ENCODE data around the gene CRIM1.

Gene CRIM1

DNA sequence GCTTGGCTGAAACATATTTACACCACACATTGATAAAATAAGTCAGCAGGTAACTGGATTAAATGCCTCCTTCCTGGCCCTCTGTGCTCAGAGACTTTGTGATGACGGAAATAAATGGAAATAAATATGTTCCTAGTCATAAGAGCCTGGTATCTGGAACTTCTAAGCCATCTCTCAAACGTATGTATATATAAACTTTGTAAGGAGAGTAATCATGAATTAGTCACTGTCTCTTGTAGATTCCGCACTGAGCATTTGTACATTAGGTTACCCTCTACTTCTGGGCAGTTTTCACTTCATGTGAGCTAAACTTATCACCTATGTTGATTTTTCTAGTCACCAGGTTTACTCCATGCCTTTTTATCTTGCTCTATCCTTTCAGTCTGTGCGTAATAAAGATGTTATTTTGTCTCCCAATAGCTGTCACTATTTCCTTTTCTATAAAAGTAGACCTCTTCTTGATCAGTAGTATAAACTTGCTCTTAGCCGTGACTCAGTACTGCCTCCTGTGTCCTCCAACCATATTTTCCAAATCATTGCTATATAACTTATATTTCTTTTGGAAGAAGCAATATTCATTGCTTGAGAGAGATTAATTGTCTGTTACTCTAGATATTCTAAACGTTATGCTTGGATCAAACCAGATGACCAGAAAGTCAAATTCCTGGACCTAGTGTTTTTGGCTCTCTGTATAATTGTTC is 189.2 kb downstream of the CRIM1 start:
- H3K18ac ChIP-seq (ENCODE audit: low read length) = no peak overlapping the region
- no peak overlapping the region for H2BK15ac ChIP-seq (ENCODE audit: low read length)
- no peak overlapping the region for H3K23ac ChIP-seq (ENCODE audit: low read depth, low read length, poor library complexity)
- H3K27ac ChIP-seq (replicated peaks; ENCODE audit: low read length) = no peak overlapping the region
- no peak overlapping the region for H3K4ac ChIP-seq (ENCODE audit: low read length)
- H3K36me3 ChIP-seq (replicated peaks in 1 of 2; ENCODE audit: control insufficient read depth in 2 of 2, insufficient read depth in 2 of 2, low read length in 2 of 2) = peaks cover 9 to 79% of the 10 kb centered on the region in 2 donors
- no peak overlapping the region for H2AK5ac ChIP-seq (ENCODE audit: low read depth, low read length)
- H3K9me3 ChIP-seq (replicated peaks in 1 of 2; ENCODE audit: control insufficient read depth in 2 of 2, insufficient read depth in 1 of 2, low read depth in 1 of 2, low read length in 2 of 2) = peaks cover 0 to 1% of the 10 kb centered on the region in 2 donors
- no peak overlapping the region for H3K9ac ChIP-seq (ENCODE audit: low read depth, low read length, poor library complexity)
- H2BK5ac ChIP-seq (ENCODE audit: low read length) = no peak overlapping the region
- no CpG with 5 or more reads among the region's 6 CpGs for WGBS, 2 donors (ENCODE audit: extremely low coverage in 2 of 2, insufficient read length in 2 of 2, insufficient replicate concordance in 1 of 2)
- no peaks in the 10 kb centered on the region for H3K4me1 ChIP-seq (ENCODE audit: control insufficient read depth in 2 of 2, insufficient read depth in 1 of 2, low read depth in 1 of 2, low read length in 2 of 2)
- H3K79me1 ChIP-seq (ENCODE audit: low read depth, low read length) = no peaks in the 10 kb centered on the region
- H2BK12ac ChIP-seq (ENCODE audit: low read length) = no peak overlapping the region
- H4K91ac ChIP-seq (ENCODE audit: low read depth, low read length, poor library complexity) = no peak overlapping the region
- H3K14ac ChIP-seq (ENCODE audit: low read length) = no peak overlapping the region
- H3K4me2 ChIP-seq (ENCODE audit: insufficient read depth, low read length, poor library complexity, severe bottlenecking) = no peak overlapping the region
- no peak overlapping the region for H2AFZ ChIP-seq (ENCODE audit: low read length)
- no peaks in the 10 kb centered on the region for H3K27me3 ChIP-seq (ENCODE audit: control insufficient read depth in 3 of 3, insufficient read depth in 3 of 3, low read depth in 1 of 3, low read length in 3 of 3)
- H2BK120ac ChIP-seq (ENCODE audit: low read depth, low read length) = no peak overlapping the region
- H3K4me3 ChIP-seq (ENCODE audit: low read length in 2 of 2) = no peak overlapping the region
- DNase-seq (ENCODE audit: low spot score) = no peak
- no peak overlapping the region for H4K8ac ChIP-seq (ENCODE audit: low read depth, low read length)

DNA sequence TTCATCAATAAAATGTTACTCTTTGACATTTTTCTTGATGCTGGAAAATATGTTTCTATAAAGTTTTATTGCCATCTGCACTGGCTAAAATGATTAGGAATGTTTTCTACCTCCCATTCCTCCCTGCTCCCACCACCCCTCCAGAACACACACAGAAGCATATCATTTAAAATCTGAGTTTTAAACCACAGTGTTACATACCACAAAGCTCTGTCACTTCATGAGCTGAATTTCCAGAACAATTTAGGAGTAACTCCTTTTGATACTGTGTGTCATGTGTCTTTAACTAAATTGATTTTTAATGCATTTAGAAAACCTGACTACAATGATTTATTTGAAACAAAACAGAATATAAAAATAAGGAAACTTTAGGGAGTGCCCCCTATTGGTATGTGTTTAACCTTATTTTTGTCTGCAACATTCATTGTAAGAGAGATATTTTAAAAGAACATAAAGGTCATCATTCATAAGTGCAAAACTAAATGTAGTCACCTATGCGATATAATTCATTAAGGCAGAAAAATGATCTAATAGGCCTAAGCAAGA is 190.4 kb downstream of the CRIM1 start:
- H4K91ac ChIP-seq (ENCODE audit: low read depth, low read length, poor library complexity) = no peak overlapping the region
- no peak overlapping the region for H2AFZ ChIP-seq (ENCODE audit: low read length)
- no CpG with 5 or more reads among the region's 1 CpG for WGBS, 2 donors (ENCODE audit: extremely low coverage in 2 of 2, insufficient read length in 2 of 2, insufficient replicate concordance in 1 of 2)
- no peak overlapping the region for H3K4ac ChIP-seq (ENCODE audit: low read length)
- peaks cover 0 to 1% of the 10 kb centered on the region in 2 donors for H3K9me3 ChIP-seq (replicated peaks in 1 of 2; ENCODE audit: control insufficient read depth in 2 of 2, insufficient read depth in 1 of 2, low read depth in 1 of 2, low read length in 2 of 2)
- no peak overlapping the region for H3K27ac ChIP-seq (replicated peaks; ENCODE audit: low read length)
- no peak overlapping the region for H2AK5ac ChIP-seq (ENCODE audit: low read depth, low read length)
- no peak overlapping the region for H2BK120ac ChIP-seq (ENCODE audit: low read depth, low read length)
- no peak overlapping the region for H3K4me3 ChIP-seq (ENCODE audit: low read length in 2 of 2)
- H2BK15ac ChIP-seq (ENCODE audit: low read length) = no peak overlapping the region
- no peak overlapping the region for H3K14ac ChIP-seq (ENCODE audit: low read length)
- H3K36me3 ChIP-seq (replicated peaks in 1 of 2; ENCODE audit: control insufficient read depth in 2 of 2, insufficient read depth in 2 of 2, low read length in 2 of 2) = peaks cover 9 to 90% of the 10 kb centered on the region in 2 donors
- no peak overlapping the region for H2BK12ac ChIP-seq (ENCODE audit: low read length)
- no peak overlapping the region for H3K9ac ChIP-seq (ENCODE audit: low read depth, low read length, poor library complexity)
- H3K79me1 ChIP-seq (ENCODE audit: low read depth, low read length) = no peaks in the 10 kb centered on the region
- H3K4me1 ChIP-seq (ENCODE audit: control insufficient read depth in 2 of 2, insufficient read depth in 1 of 2, low read depth in 1 of 2, low read length in 2 of 2) = no peaks in the 10 kb centered on the region
- no peak overlapping the region for H4K8ac ChIP-seq (ENCODE audit: low read depth, low read length)
- H3K27me3 ChIP-seq (ENCODE audit: control insufficient read depth in 3 of 3, insufficient read depth in 3 of 3, low read depth in 1 of 3, low read length in 3 of 3) = no peaks in the 10 kb centered on the region
- no peak overlapping the region for H3K18ac ChIP-seq (ENCODE audit: low read length)
- H3K4me2 ChIP-seq (ENCODE audit: insufficient read depth, low read length, poor library complexity, severe bottlenecking) = no peak overlapping the region
- H3K23ac ChIP-seq (ENCODE audit: low read depth, low read length, poor library complexity) = no peak overlapping the region
- H2BK5ac ChIP-seq (ENCODE audit: low read length) = no peak overlapping the region
- no peak for DNase-seq (ENCODE audit: low spot score)

GRCh38 chr2:36547906-36548305 is 192.3 kb downstream of the CRIM1 start:
- H3K36me3 ChIP-seq (replicated peaks in 1 of 2; ENCODE audit: control insufficient read depth in 2 of 2, insufficient read depth in 2 of 2, low read length in 2 of 2) = peaks cover 12 to 94% of the 10 kb centered on the region in 2 donors
- no peak overlapping the region for H4K91ac ChIP-seq (ENCODE audit: low read depth, low read length, poor library complexity)
- H3K4me2 ChIP-seq (ENCODE audit: insufficient read depth, low read length, poor library complexity, severe bottlenecking) = no peak overlapping the region
- no peaks in the 10 kb centered on the region for H3K4me1 ChIP-seq (ENCODE audit: control insufficient read depth in 2 of 2, insufficient read depth in 1 of 2, low read depth in 1 of 2, low read length in 2 of 2)
- no peak overlapping the region for H4K8ac ChIP-seq (ENCODE audit: low read depth, low read length)
- no peak overlapping the region for H3K14ac ChIP-seq (ENCODE audit: low read length)
- no peak overlapping the region for H2AFZ ChIP-seq (ENCODE audit: low read length)
- H3K4me3 ChIP-seq (ENCODE audit: low read length in 2 of 2) = no peak overlapping the region
- no peaks in the 10 kb centered on the region for H3K27me3 ChIP-seq (ENCODE audit: control insufficient read depth in 3 of 3, insufficient read depth in 3 of 3, low read depth in 1 of 3, low read length in 3 of 3)
- no peak for DNase-seq (ENCODE audit: low spot score)
- no peak overlapping the region for H2BK12ac ChIP-seq (ENCODE audit: low read length)
- no peak overlapping the region for H3K4ac ChIP-seq (ENCODE audit: low read length)
- no peak overlapping the region for H3K18ac ChIP-seq (ENCODE audit: low read length)
- H3K27ac ChIP-seq (replicated peaks; ENCODE audit: low read length) = no peak overlapping the region
- no peak overlapping the region for H3K9ac ChIP-seq (ENCODE audit: low read depth, low read length, poor library complexity)
- peaks cover 0 to 1% of the 10 kb centered on the region in 2 donors for H3K9me3 ChIP-seq (replicated peaks in 1 of 2; ENCODE audit: control insufficient read depth in 2 of 2, insufficient read depth in 1 of 2, low read depth in 1 of 2, low read length in 2 of 2)
- H2BK5ac ChIP-seq (ENCODE audit: low read length) = no peak overlapping the region
- H2BK15ac ChIP-seq (ENCODE audit: low read length) = no peak overlapping the region
- no peak overlapping the region for H2AK5ac ChIP-seq (ENCODE audit: low read depth, low read length)
- H3K23ac ChIP-seq (ENCODE audit: low read depth, low read length, poor library complexity) = no peak overlapping the region
- WGBS, 2 donors (ENCODE audit: extremely low coverage in 2 of 2, insufficient read length in 2 of 2, insufficient replicate concordance in 1 of 2) = no CpG with 5 or more reads among the region's 3 CpGs
- no peaks in the 10 kb centered on the region for H3K79me1 ChIP-seq (ENCODE audit: low read depth, low read length)
- no peak overlapping the region for H2BK120ac ChIP-seq (ENCODE audit: low read depth, low read length)

- H3K18ac ChIP-seq (ENCODE audit: low read length) = no peak overlapping the region
- no peak overlapping the region for H3K9ac ChIP-seq (ENCODE audit: low read depth, low read length, poor library complexity)
- no peaks in the 10 kb centered on the region for H3K4me1 ChIP-seq (ENCODE audit: control insufficient read depth in 2 of 2, insufficient read depth in 1 of 2, low read depth in 1 of 2, low read length in 2 of 2)
- no CpG with 5 or more reads among the region's 7 CpGs for WGBS, 2 donors (ENCODE audit: extremely low coverage in 2 of 2, insufficient read length in 2 of 2, insufficient replicate concordance in 1 of 2)
- H4K91ac ChIP-seq (ENCODE audit: low read depth, low read length, poor library complexity) = no peak overlapping the region
- H2AK5ac ChIP-seq (ENCODE audit: low read depth, low read length) = no peak overlapping the region
- no peak overlapping the region for H2BK120ac ChIP-seq (ENCODE audit: low read depth, low read length)
- DNase-seq (ENCODE audit: low spot score) = no peak
- no peak overlapping the region for H2BK5ac ChIP-seq (ENCODE audit: low read length)
- H3K79me1 ChIP-seq (ENCODE audit: low read depth, low read length) = no peaks in the 10 kb centered on the region
- H3K36me3 ChIP-seq (replicated peaks in 1 of 2; ENCODE audit: control insufficient read depth in 2 of 2, insufficient read depth in 2 of 2, low read length in 2 of 2) = peaks cover 12 to 97% of the 10 kb centered on the region in 2 donors
- H3K14ac ChIP-seq (ENCODE audit: low read length) = no peak overlapping the region
- no peak overlapping the region for H3K4ac ChIP-seq (ENCODE audit: low read length)
- H3K4me3 ChIP-seq (ENCODE audit: low read length in 2 of 2) = no peak overlapping the region
- H2BK15ac ChIP-seq (ENCODE audit: low read length) = no peak overlapping the region
- no peak overlapping the region for H4K8ac ChIP-seq (ENCODE audit: low read depth, low read length)
- no peak overlapping the region for H3K27ac ChIP-seq (replicated peaks; ENCODE audit: low read length)
- H2BK12ac ChIP-seq (ENCODE audit: low read length) = no peak overlapping the region
- H3K27me3 ChIP-seq (ENCODE audit: control insufficient read depth in 3 of 3, insufficient read depth in 3 of 3, low read depth in 1 of 3, low read length in 3 of 3) = no peaks in the 10 kb centered on the region
- no peak overlapping the region for H3K23ac ChIP-seq (ENCODE audit: low read depth, low read length, poor library complexity)
- no peak overlapping the region for H3K4me2 ChIP-seq (ENCODE audit: insufficient read depth, low read length, poor library complexity, severe bottlenecking)
- no peak overlapping the region for H2AFZ ChIP-seq (ENCODE audit: low read length)
- peaks cover 0 to 1% of the 10 kb centered on the region in 2 donors for H3K9me3 ChIP-seq (replicated peaks in 1 of 2; ENCODE audit: control insufficient read depth in 2 of 2, insufficient read depth in 1 of 2, low read depth in 1 of 2, low read length in 2 of 2)
These were observed 193.6 kb downstream of the CRIM1 start for GRCh38 chr2:36549165-36549574.
